ENCODE measurements around the gene TFF2. TPM values are rescaled to one million over a fixed set of nuclear protein-coding genes. Genes with fewer than 3 reads are reported as not detected.

Gene TFF2
- total RNA-seq, 6 experiments from 2014 or later, result not detected

- no peak for TF ChIP-seq CTCF (IDR thresholded peaks at IDR 0.05)
- Mint-ChIP-seq H3K4me3 (no peak overlapping the region), H3K4me1 (ENCODE audit: low read depth) (no peaks in the 10 kb centered on the region), H3K36me3 (ENCODE audit: low read depth) (peaks cover 21% of the 10 kb centered on the region), H3K9me3 (peaks cover 63% of the 10 kb centered on the region), H3K27ac (no peak overlapping the region), H3K27me3 (ENCODE audit: insufficient read depth) (no peaks in the 10 kb centered on the region)
- no peak for DNase-seq
Measured at GRCh38 chr21:42374864-42375499, 24.2 kb upstream of the TFF2 start.

GRCh38 chr21:42374457-42374856 is 23.7 kb upstream of the TFF2 start:
- TF ChIP-seq CTCF (IDR thresholded peaks at IDR 0.05), result no peak
- no peak for DNase-seq
- Mint-ChIP-seq H3K4me3 (no peak overlapping the region), H3K27me3 (ENCODE audit: insufficient read depth) (no peaks in the 10 kb centered on the region), H3K27ac (no peak overlapping the region), H3K4me1 (ENCODE audit: low read depth) (no peaks in the 10 kb centered on the region), H3K9me3 (peaks cover 60% of the 10 kb centered on the region), H3K36me3 (ENCODE audit: low read depth) (peaks cover 21% of the 10 kb centered on the region)

GRCh38 chr21:42373908-42374455 is 23.2 kb upstream of the TFF2 start:
- TF ChIP-seq CTCF (IDR thresholded peaks at IDR 0.05), result no peak
- DNase-seq, result no peak
- no peaks in the 10 kb centered on the region for H3K4me1 Mint-ChIP-seq (ENCODE audit: low read depth)
- H3K4me3 Mint-ChIP-seq, result no peak overlapping the region
- peaks cover 21% of the 10 kb centered on the region for H3K36me3 Mint-ChIP-seq (ENCODE audit: low read depth)
- no peak overlapping the region for H3K27ac Mint-ChIP-seq
- peaks cover 63% of the 10 kb centered on the region for H3K9me3 Mint-ChIP-seq
- H3K27me3 Mint-ChIP-seq (ENCODE audit: insufficient read depth), result no peaks in the 10 kb centered on the region

- no peak for TF ChIP-seq CTCF (IDR thresholded peaks at IDR 0.05)
- Mint-ChIP-seq H3K4me3 (no peak overlapping the region), H3K9me3 (peaks cover 59% of the 10 kb centered on the region), H3K36me3 (ENCODE audit: low read depth) (peaks cover 21% of the 10 kb centered on the region), H3K4me1 (ENCODE audit: low read depth) (no peaks in the 10 kb centered on the region), H3K27me3 (ENCODE audit: insufficient read depth) (no peaks in the 10 kb centered on the region), H3K27ac (no peak overlapping the region)
- DNase-seq, result no peak
Measured at GRCh38 chr21:42373196-42373907, 22.6 kb upstream of the TFF2 start.

- no peak overlapping the region for H3K4me3 Mint-ChIP-seq
- no peak overlapping the region; the same call in 1 of the 2 replicates for H3K27ac Mint-ChIP-seq
- DNase-seq, result no peak
- no peaks in the 10 kb centered on the region for H3K27me3 Mint-ChIP-seq (ENCODE audit: insufficient read depth)
- peaks cover 55% of the 10 kb centered on the region for H3K9me3 Mint-ChIP-seq
- TF ChIP-seq CTCF (IDR thresholded peaks at IDR 0.05), result no peak
- peaks cover 12% of the 10 kb centered on the region for H3K36me3 Mint-ChIP-seq (ENCODE audit: low read depth)
- no peaks in the 10 kb centered on the region for H3K4me1 Mint-ChIP-seq (ENCODE audit: low read depth)
Measured at GRCh38 chr21:42370894-42371654, 20.3 kb upstream of the TFF2 start.

All from HFFc6 (cell line).